IMR-90 (cell line): ENCODE results near the gene GSG1L. TPM values are rescaled to one million over a fixed set of nuclear protein-coding genes. Genes with fewer than 3 reads are reported as not detected.

Experiments used
- ATAC-seq: fragments of 200-7000 bp; cut with Tn5 transposase; 2 replicates; pipeline ENCODE4 v1.9.1; 2020; ENCODE audit warnings: low read depth, mild to moderate bottlenecking, moderate library complexity
- BruUV-seq: library from RNA; stranded (reverse); fragments of 400-500 nt; replicated peaks from 2 replicates; lab custom pipeline; 2021; lab: Mats Ljungman, UMichigan
- CTCF ChIA-PET: fragments of 300-600 bp; formaldehyde crosslinking; extraction: SDS; loops from one replicate; lab custom pipeline; 2021; ENCODE audit warnings: antibody characterized with exemption; lab: Yijun Ruan, JAX
- POLR2A ChIA-PET: fragments of 300-600 bp; sonication (Branson Sonifier 250); formaldehyde crosslinking; loops from one replicate; lab custom pipeline; 2022; ENCODE audit warnings: antibody characterized with exemption; ENCODE audit not compliant: unreplicated experiment; lab: Charles Lee
- DNase-seq: peaks from one replicate; pipeline ENCODE4 v3.0.0; 2013
- H2AFZ ChIP-seq: replicated peaks from 2 replicates; pipeline ENCODE3; 2013; ENCODE audit warnings: low read length, mild to moderate bottlenecking; ENCODE audit not compliant: poor library complexity
- H2AK5ac ChIP-seq: 2 replicates; pipeline ENCODE4 v1.6.1; 2013; ENCODE audit warnings: low read depth, low read length, inconsistent platforms
- H2AK9ac ChIP-seq: replicated peaks from 2 replicates; pipeline ENCODE3; 2013; ENCODE audit warnings: mild to moderate bottlenecking, low read depth, low read length, moderate library complexity; ENCODE audit not compliant: poor library complexity
- H2BK120ac ChIP-seq: 2 replicates; pipeline ENCODE4 v1.6.1; 2013; ENCODE audit warnings: low read depth, low read length, inconsistent platforms
- H2BK15ac ChIP-seq: 3 replicates; pipeline ENCODE4 v1.6.1; 2013; ENCODE audit warnings: low read depth, low read length, inconsistent platforms
- H2BK20ac ChIP-seq: 2 replicates; pipeline ENCODE4 v1.6.1; 2013; ENCODE audit warnings: low read depth, mild to moderate bottlenecking, inconsistent platforms, low read length, moderate library complexity
- H2BK5ac ChIP-seq: 2 replicates; pipeline ENCODE4 v1.6.1; 2013; ENCODE audit warnings: mild to moderate bottlenecking, low read depth, low read length, inconsistent platforms; ENCODE audit not compliant: poor library complexity, severe bottlenecking
- H3K14ac ChIP-seq: replicated peaks from 2 replicates; pipeline ENCODE4 v1.6.1; 2013; ENCODE audit warnings: low read depth, low read length, inconsistent platforms
- H3K18ac ChIP-seq: 2 replicates; pipeline ENCODE4 v1.6.1; 2013; ENCODE audit warnings: low read depth, low read length, control low read depth
- H3K23ac ChIP-seq: 2 replicates; pipeline ENCODE4 v1.6.1; 2013; ENCODE audit warnings: low read depth, low read length, inconsistent platforms
- H3K27ac ChIP-seq: 2 replicates; pipeline ENCODE4 v1.5.1; 2013; ENCODE audit warnings: mild to moderate bottlenecking, control low read depth, low read length; ENCODE audit not compliant: insufficient read depth
- H3K27me3 ChIP-seq: 2 replicates; pipeline ENCODE4 v1.6.1; 2013; ENCODE audit warnings: low read length; ENCODE audit not compliant: control insufficient read depth, insufficient read depth
- H3K36me3 ChIP-seq: 2 replicates; pipeline ENCODE4 v1.6.1; 2013; ENCODE audit warnings: low read length, mixed read lengths; ENCODE audit not compliant: control insufficient read depth, insufficient read depth
- H3K4ac ChIP-seq: 2 replicates; pipeline ENCODE4 v1.6.1; 2013; ENCODE audit warnings: low read depth, low read length, inconsistent platforms
- H3K4me1 ChIP-seq: 2 replicates; pipeline ENCODE4 v1.6.1; 2013; ENCODE audit warnings: low read length, mixed read lengths; ENCODE audit not compliant: control insufficient read depth, insufficient read depth
- H3K4me2 ChIP-seq: 2 replicates; pipeline ENCODE4 v1.6.1; 2013; ENCODE audit warnings: low read depth, mild to moderate bottlenecking, control low read depth, low read length, moderate library complexity
- H3K4me3 ChIP-seq: 2 replicates; pipeline ENCODE4 v1.5.1; 2013; ENCODE audit warnings: low read depth, mild to moderate bottlenecking, control low read depth, low read length, moderate library complexity; ENCODE audit not compliant: insufficient read depth
- H3K56ac ChIP-seq: 2 replicates; pipeline ENCODE4 v1.6.1; 2013; ENCODE audit warnings: low read length, inconsistent platforms; ENCODE audit not compliant: insufficient read depth; ENCODE audit errors: extremely low read depth
- H3K79me1 ChIP-seq, 2 experiments: 2 replicates each; pipeline ENCODE4 v1.6.1; 2013; ENCODE audit warnings: low read length in 2 of 2, inconsistent platforms in 1 of 2, low read depth in 1 of 2
- H3K9ac ChIP-seq: 2 replicates; pipeline ENCODE4 v1.6.1; 2013; ENCODE audit warnings: low read depth, low read length, control low read depth
- H3K9me1 ChIP-seq: 2 replicates; pipeline ENCODE4 v1.6.1; 2013; ENCODE audit warnings: low read length, inconsistent platforms; ENCODE audit not compliant: insufficient read depth
- H3K9me3 ChIP-seq: 2 replicates; pipeline ENCODE4 v1.6.1; 2013; ENCODE audit warnings: low read length; ENCODE audit not compliant: control insufficient read depth, insufficient read depth
- H4K20me1 ChIP-seq: 2 replicates; pipeline ENCODE4 v1.6.1; 2013; ENCODE audit warnings: low read length, inconsistent platforms; ENCODE audit not compliant: insufficient read depth
- H4K5ac ChIP-seq: 2 replicates; pipeline ENCODE4 v1.6.1; 2013; ENCODE audit warnings: mild to moderate bottlenecking, low read depth, low read length, control low read depth
- H4K8ac ChIP-seq, 2 experiments: 2 replicates each; pipeline ENCODE4 v1.6.1; 2013; ENCODE audit warnings: low read depth in 2 of 2, low read length in 2 of 2, control low read depth in 1 of 2, inconsistent platforms in 1 of 2
- H4K91ac ChIP-seq: 2 replicates; pipeline ENCODE4 v1.6.1; 2013; ENCODE audit warnings: low read depth, low read length, inconsistent platforms; ENCODE audit not compliant: insufficient read depth
- BHLHE40 ChIP-seq: fragments of 150-350 bp; IDR thresholded peaks from 2 replicates; pipeline ENCODE4 v1.6.1; 2016; ENCODE audit warnings: mild to moderate bottlenecking, low read depth, low read length
- CHD1 ChIP-seq: IDR thresholded peaks from 2 replicates; pipeline ENCODE4 v1.6.1; 2012; ENCODE audit warnings: low read depth, low read length, improper control_type of control experiment
- FOS ChIP-seq: fragments of 150-350 bp; IDR thresholded peaks from 2 replicates; pipeline ENCODE4 v1.6.1; 2016; ENCODE audit warnings: low read depth, low read length
- MXI1 ChIP-seq: IDR thresholded peaks from 2 replicates; pipeline ENCODE4 v1.6.1; 2012; ENCODE audit warnings: low read depth, mild to moderate bottlenecking, low read length, moderate library complexity, borderline replicate concordance
- RCOR1 ChIP-seq: IDR thresholded peaks from 2 replicates; pipeline ENCODE4 v1.6.1; 2012; ENCODE audit warnings: mild to moderate bottlenecking, low read length, improper control_type of control experiment; ENCODE audit not compliant: insufficient replicate concordance
- WGBS, 2 experiments: methylation state at CpG; one replicate each; pipeline versions ENCODE4 v1.1.5 to v1.1.7; 2013; ENCODE audit warnings: missing lambda C conversion rate in 2 of 2; ENCODE audit not compliant: insufficient read length in 1 of 2; ENCODE audit errors: extremely low coverage in 2 of 2; 5-methylcytosine and 5-hydroxymethylcytosine counted together
- dilution Hi-C: fragments of 300-500 bp; cut with HindIII; formaldehyde crosslinking; loops from one replicate; pipeline ENCODE4 v1.14.3; 2018; ENCODE audit warnings: low sequenced_read_pairs; ENCODE audit not compliant: unreplicated experiment
- in situ Hi-C: fragments of 300-500 bp; cut with MboI; formaldehyde crosslinking; loops from 3 replicates; pipeline ENCODE4 v1.14.3; 2019; ENCODE audit warnings: low sequenced_read_pairs, inconsistent platforms, mixed read lengths
- intact Hi-C: fragments of 100-400 bp; cut with micrococcal nuclease; formaldehyde crosslinking; loops from 2 replicates; pipeline ENCODE4 v1.10.0; 2022
- polyA plus RNA-seq, 3 experiments: library from polyadenylated mRNA; depleted of rRNA; stranded (reverse); fragments of >200 nt; gene quantifications; 2 replicates each; pipeline ENCODE4 v1.2.3, GENCODE V29; 2012; ENCODE audit warnings: low replicate concordance in 1 of 3
- total RNA-seq: library from RNA; depleted of rRNA; stranded (reverse); fragments of >200 nt; gene quantifications from 2 replicates; pipeline ENCODE4 v1.2.3, GENCODE V29; 2012
- TF ChIP-seq, protein P1 (sequence below): fragments of 150-350 bp; IDR thresholded peaks from 2 replicates; pipeline ENCODE4 v1.6.1; 2016; ENCODE audit warnings: low read depth, mild to moderate bottlenecking, low read length, moderate library complexity, borderline replicate concordance
- TF ChIP-seq, protein P2 (sequence below): conservative IDR thresholded peaks from 2 replicates; pipeline ENCODE4 v1.5.1; 2012; ENCODE audit warnings: mild to moderate bottlenecking, low read depth, low read length, improper control_type of control experiment

The GSG1L gene
- total and polyA plus RNA-seq, 2 of the 4 experiments (the other 2 are of a cell fraction) = not detected

DNA sequence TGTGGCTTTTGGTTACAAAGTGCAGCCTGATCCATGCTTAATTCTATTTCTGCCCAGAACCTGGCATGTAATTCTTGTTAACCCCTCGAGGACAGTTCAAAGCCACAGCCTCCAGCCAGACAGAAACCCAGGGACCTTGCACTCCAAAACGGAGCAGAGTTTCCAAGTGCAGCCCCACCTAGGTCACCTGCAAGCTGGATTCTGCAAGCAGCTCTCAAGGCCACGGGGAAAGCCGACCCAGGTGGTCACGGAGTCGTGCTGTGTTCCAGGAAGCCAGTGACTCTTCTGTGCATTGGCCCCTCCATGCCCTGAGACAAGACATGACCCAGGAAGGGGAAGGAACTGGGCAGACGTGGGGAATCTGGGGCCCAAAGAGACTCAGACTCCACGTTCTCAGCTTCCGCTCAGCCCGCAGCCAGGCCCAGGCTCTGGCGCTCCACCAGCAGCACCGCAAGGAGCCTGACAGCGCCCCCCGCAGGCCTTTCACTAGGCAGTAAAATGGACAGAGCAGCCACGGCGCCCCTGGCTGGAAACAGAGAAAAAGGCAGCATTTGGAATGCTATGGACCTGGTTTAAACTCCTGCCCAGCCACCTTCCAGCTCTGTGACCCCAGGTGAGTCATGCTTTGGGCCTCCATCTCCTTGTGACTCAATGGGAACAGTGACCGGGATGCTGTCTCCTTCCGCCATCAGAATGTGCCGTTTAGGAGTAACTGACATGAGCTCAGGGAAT, 27.3 kb upstream of the GSG1L start:
- no peak overlapping the region for H4K5ac ChIP-seq
- peaks cover 6% of the 10 kb centered on the region for H3K4me1 ChIP-seq
- H2BK15ac ChIP-seq = no peak overlapping the region
- no peaks in the 10 kb centered on the region for H3K9me3 ChIP-seq
- H3K23ac ChIP-seq = no peak overlapping the region
- no peaks in the 10 kb centered on the region for H3K27me3 ChIP-seq
- H4K20me1 ChIP-seq = peaks cover 20% of the 10 kb centered on the region
- no peak overlapping the region for H3K56ac ChIP-seq
- TF ChIP-seq, protein P1, sequence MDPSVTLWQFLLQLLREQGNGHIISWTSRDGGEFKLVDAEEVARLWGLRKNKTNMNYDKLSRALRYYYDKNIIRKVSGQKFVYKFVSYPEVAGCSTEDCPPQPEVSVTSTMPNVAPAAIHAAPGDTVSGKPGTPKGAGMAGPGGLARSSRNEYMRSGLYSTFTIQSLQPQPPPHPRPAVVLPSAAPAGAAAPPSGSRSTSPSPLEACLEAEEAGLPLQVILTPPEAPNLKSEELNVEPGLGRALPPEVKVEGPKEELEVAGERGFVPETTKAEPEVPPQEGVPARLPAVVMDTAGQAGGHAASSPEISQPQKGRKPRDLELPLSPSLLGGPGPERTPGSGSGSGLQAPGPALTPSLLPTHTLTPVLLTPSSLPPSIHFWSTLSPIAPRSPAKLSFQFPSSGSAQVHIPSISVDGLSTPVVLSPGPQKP = no peak
- TF ChIP-seq BHLHE40 (0 out of 2 replicates have a peak, but pooled peaks have one; percentile 6), CHD1 (no peak), RCOR1 (no peak), MXI1 (no peak), FOS (peak; percentile 49)
- TF ChIP-seq, protein P2, sequence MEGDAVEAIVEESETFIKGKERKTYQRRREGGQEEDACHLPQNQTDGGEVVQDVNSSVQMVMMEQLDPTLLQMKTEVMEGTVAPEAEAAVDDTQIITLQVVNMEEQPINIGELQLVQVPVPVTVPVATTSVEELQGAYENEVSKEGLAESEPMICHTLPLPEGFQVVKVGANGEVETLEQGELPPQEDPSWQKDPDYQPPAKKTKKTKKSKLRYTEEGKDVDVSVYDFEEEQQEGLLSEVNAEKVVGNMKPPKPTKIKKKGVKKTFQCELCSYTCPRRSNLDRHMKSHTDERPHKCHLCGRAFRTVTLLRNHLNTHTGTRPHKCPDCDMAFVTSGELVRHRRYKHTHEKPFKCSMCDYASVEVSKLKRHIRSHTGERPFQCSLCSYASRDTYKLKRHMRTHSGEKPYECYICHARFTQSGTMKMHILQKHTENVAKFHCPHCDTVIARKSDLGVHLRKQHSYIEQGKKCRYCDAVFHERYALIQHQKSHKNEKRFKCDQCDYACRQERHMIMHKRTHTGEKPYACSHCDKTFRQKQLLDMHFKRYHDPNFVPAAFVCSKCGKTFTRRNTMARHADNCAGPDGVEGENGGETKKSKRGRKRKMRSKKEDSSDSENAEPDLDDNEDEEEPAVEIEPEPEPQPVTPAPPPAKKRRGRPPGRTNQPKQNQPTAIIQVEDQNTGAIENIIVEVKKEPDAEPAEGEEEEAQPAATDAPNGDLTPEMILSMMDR = peak; percentile 39
- BruUV-seq = no TSS peak
- peak overlapping the region; percentile 31 for H2AK9ac ChIP-seq
- intact Hi-C loops = no loop called here
- ATAC-seq (peak; percentile 16), DNase-seq (peak; percentile 72)
- H3K18ac ChIP-seq = no peak overlapping the region
- no peak overlapping the region for H3K4ac ChIP-seq
- H4K8ac ChIP-seq = no peak overlapping the region
- CTCF ChIA-PET = interaction anchor here (0.9 to 1.4 kb wide), 2 partner anchors 11 to 15 kb away, joined by 3 read pairs; no protein-coding TSS in a partner anchor
- H2AFZ ChIP-seq = no peak overlapping the region
- no peak overlapping the region for H2BK5ac ChIP-seq
- H3K9me1 ChIP-seq = peaks cover 15% of the 10 kb centered on the region
- H2AK5ac ChIP-seq = no peak overlapping the region
- in situ Hi-C loops = no loop called here
- dilution Hi-C loops = no loop called here
- 65% methylated on average over 4 of the region's 19 CpGs; no CpG with 5 or more reads in 1 of the 2 experiments for WGBS, 2 experiments
- H3K27ac ChIP-seq = no peak overlapping the region
- no peak overlapping the region for H3K9ac ChIP-seq
- no peak overlapping the region for H3K4me2 ChIP-seq
- H3K14ac ChIP-seq = no peak overlapping the region
- H3K4me3 ChIP-seq = no peak overlapping the region
- no peak overlapping the region for H4K91ac ChIP-seq
- no peak overlapping the region for H2BK120ac ChIP-seq
- H3K36me3 ChIP-seq = peaks cover 7% of the 10 kb centered on the region
- peaks cover 0 to 22% of the 10 kb centered on the region in 2 experiments; a peak in 2 of 4 replicates for H3K79me1 ChIP-seq
- H2BK20ac ChIP-seq = no peak overlapping the region
- POLR2A ChIA-PET = no interaction called here
